CD14-positive monocyte (primary cell): ENCODE results near the gene DHRS12. TPM values are rescaled to one million over a fixed set of nuclear protein-coding genes. Genes with fewer than 3 reads are reported as not detected.

Experiments
- DNase-seq, 3 donors: peaks; one replicate each; pipeline ENCODE4 v3.0.0-alpha.2; 2011 to 2022
- H2AFZ ChIP-seq: 2 replicates; pipeline ENCODE4 v1.6.0; 2012; ENCODE audit warnings: mild to moderate bottlenecking, low read depth, low read length, inconsistent platforms; ENCODE audit not compliant: insufficient read depth, poor library complexity, severe bottlenecking
- H3K27ac ChIP-seq, 2 donors: 1 replicate in 1 of 2; 2 replicates in 1 of 2; pipeline ENCODE4 v1.5.1; 2012 to 2013; ENCODE audit warnings: low read length in 2 of 2, control low read depth in 1 of 2, inconsistent platforms in 1 of 2, low read depth in 1 of 2, mild to moderate bottlenecking in 1 of 2
- H3K27me3 ChIP-seq, 2 donors: one replicate each; pipeline versions ENCODE4 v1.6.0 to v1.6.1; 2011 to 2013; ENCODE audit warnings: low read length in 2 of 2; ENCODE audit not compliant: control insufficient read depth in 2 of 2, insufficient read depth in 2 of 2
- H3K36me3 ChIP-seq, 2 donors: replicated peaks in 1 of 2; 1 replicate in 1 of 2; 2 replicates in 1 of 2; pipeline versions ENCODE4 v1.5.1 to v1.6.1; 2012 to 2013; ENCODE audit warnings: low read length in 2 of 2, control low read depth in 1 of 2, inconsistent platforms in 1 of 2, mild to moderate bottlenecking in 1 of 2; ENCODE audit not compliant: insufficient read depth in 2 of 2, control insufficient read depth in 1 of 2
- H3K4me1 ChIP-seq, 2 donors: 1 replicate in 1 of 2; 2 replicates in 1 of 2; pipeline versions ENCODE4 v1.5.1 to v1.6.1; 2012 to 2013; ENCODE audit warnings: low read length in 2 of 2, control low read depth in 1 of 2, inconsistent platforms in 1 of 2, mild to moderate bottlenecking in 1 of 2, moderate library complexity in 1 of 2; ENCODE audit not compliant: insufficient read depth in 2 of 2, control insufficient read depth in 1 of 2
- H3K4me2 ChIP-seq: replicated peaks from 2 replicates; pipeline ENCODE3; 2012; ENCODE audit warnings: low read length, moderate library complexity, mild to moderate bottlenecking; ENCODE audit not compliant: poor library complexity, severe bottlenecking; ENCODE audit errors: extremely low read depth
- H3K4me3 ChIP-seq, 3 experiments: fragments of 200-600 bp in 1 of 3; sonication (generic) in 1 of 3; replicated peaks in 1 of 3; 1 replicate in 2 of 3; 2 replicates in 1 of 3; pipeline ENCODE4 v1.5.1; 2011 to 2013; ENCODE audit warnings: low read length in 3 of 3, mild to moderate bottlenecking in 3 of 3, control low read depth in 2 of 3, low read depth in 2 of 3, inconsistent platforms in 1 of 3, moderate library complexity in 1 of 3
- H3K79me2 ChIP-seq: 2 replicates; pipeline ENCODE4 v1.6.0; 2012; ENCODE audit warnings: mild to moderate bottlenecking, control low read depth, inconsistent platforms, low read length, moderate library complexity; ENCODE audit not compliant: insufficient read depth
- H3K9ac ChIP-seq: 2 replicates; pipeline ENCODE4 v1.6.0; 2017; ENCODE audit warnings: low read length, mild to moderate bottlenecking; ENCODE audit not compliant: insufficient read depth, poor library complexity, severe bottlenecking
- H3K9me3 ChIP-seq, 2 donors: replicated peaks in 1 of 2; 1 replicate in 1 of 2; 2 replicates in 1 of 2; pipeline versions ENCODE4 v1.5.1 to v1.6.1; 2012 to 2013; ENCODE audit warnings: low read length in 2 of 2, control low read depth in 1 of 2; ENCODE audit not compliant: control insufficient read depth in 1 of 2, insufficient read depth in 1 of 2
- H4K20me1 ChIP-seq: 2 replicates; pipeline ENCODE4 v1.6.0; 2012; ENCODE audit warnings: mild to moderate bottlenecking, low read length, control low read depth, moderate library complexity; ENCODE audit not compliant: insufficient read depth
- H3K27ac Mint-ChIP-seq, 7 donors: one replicate each; pipeline ENCODE4 v1.8.0; 2020; ENCODE audit warnings: mild to moderate bottlenecking in 7 of 7, mixed read lengths in 7 of 7, moderate library complexity in 6 of 7, inconsistent platforms in 2 of 7
- H3K27me3 Mint-ChIP-seq, 3 donors: one replicate each; pipeline ENCODE4 v1.8.0; 2021 to 2022; ENCODE audit warnings: low read depth in 3 of 3, mild to moderate bottlenecking in 3 of 3, mixed read lengths in 3 of 3, moderate library complexity in 3 of 3, inconsistent platforms in 1 of 3
- H3K36me3 Mint-ChIP-seq, 2 donors: one replicate each; pipeline ENCODE4 v1.8.0; 2020; ENCODE audit warnings: mixed read lengths in 2 of 2, inconsistent platforms in 1 of 2, mild to moderate bottlenecking in 1 of 2
- H3K4me1 Mint-ChIP-seq: one replicate; pipeline ENCODE4 v1.8.0; 2020; ENCODE audit warnings: mild to moderate bottlenecking, mixed read lengths
- H3K4me3 Mint-ChIP-seq, 2 donors: one replicate each; pipeline ENCODE4 v1.8.0; 2020; ENCODE audit warnings: mild to moderate bottlenecking in 2 of 2, mixed read lengths in 2 of 2, moderate library complexity in 1 of 2
- H3K9me3 Mint-ChIP-seq, 7 donors: one replicate each; pipeline ENCODE4 v1.8.0; 2020 to 2022; ENCODE audit warnings: mixed read lengths in 7 of 7, mild to moderate bottlenecking in 6 of 7, moderate library complexity in 6 of 7, inconsistent platforms in 2 of 7
- WGBS: methylation state at CpG from one replicate; pipeline ENCODE4 v1.1.5; 2013; ENCODE audit warnings: missing lambda C conversion rate; ENCODE audit not compliant: insufficient coverage; 5-methylcytosine and 5-hydroxymethylcytosine counted together
- intact Hi-C, 2 donors: fragments of 100-400 bp; cut with micrococcal nuclease; formaldehyde crosslinking; loops; one replicate each; pipeline versions ENCODE4 v1.15.0 to v1.15.1; 2023
- polyA plus RNA-seq, 3 donors: library from polyadenylated mRNA; depleted of rRNA in 1 of 3; unstranded in 2 of 3; stranded (reverse) in 1 of 3; fragments of 300-500 nt in 2 of 3; fragments of >200 nt in 1 of 3; fragmentation: Illumina TruSeq in 2 of 3; gene quantifications; 1 replicate in 2 of 3; 2 replicates in 1 of 3; pipeline ENCODE4 v1.2.3, GENCODE V29; 2012 to 2021
- TF ChIP-seq, protein P1 (sequence below): fragments of 200-600 bp; IDR thresholded peaks from one replicate; pipeline ENCODE4 v1.8.0; 2022; ENCODE audit warnings: antibody characterized with exemption, mild to moderate bottlenecking

Gene DHRS12
- polyA plus RNA-seq, 3 donors, result 7.6 to 20.2 (median 20.0) TPM

DNA sequence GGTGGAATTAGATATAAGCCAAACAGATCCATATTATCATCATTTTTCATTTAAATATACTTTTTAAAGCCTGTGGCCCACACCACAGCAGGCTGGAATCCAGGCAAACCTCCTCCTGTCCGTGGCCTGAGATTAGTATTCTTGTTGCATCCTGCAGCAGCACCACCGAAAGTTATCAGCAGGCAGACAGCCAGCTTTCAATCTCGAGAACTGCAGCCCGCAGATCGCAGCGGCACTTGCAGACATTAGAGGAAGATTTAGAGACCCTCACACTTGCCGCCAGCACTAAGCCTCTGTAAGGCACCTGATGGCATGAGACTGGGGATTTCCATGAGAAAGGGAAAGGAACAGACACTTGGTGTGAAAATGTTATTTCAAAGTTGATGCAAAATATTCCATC lies 7.4 kb downstream of the DHRS12 start:
- intact Hi-C loops, result loop anchor here in 1 of 2 donors (10.0 kb wide), 1 partner anchor 48 kb away; the partner anchor contains the start of gene TMEM272
- Histone ChIP-seq H3K9ac (no peak overlapping the region), H3K36me3 (peaks cover 0 to 5% of the 10 kb centered on the region in 2 donors), H3K4me1 (peaks cover 21 to 22% of the 10 kb centered on the region in 2 donors), H4K20me1 (no peaks in the 10 kb centered on the region), H3K27ac (no peak overlapping the region), H3K4me3 (no peak overlapping the region), H3K79me2 (no peaks in the 10 kb centered on the region), H3K9me3 (no peaks in the 10 kb centered on the region), H2AFZ (no peak overlapping the region), H3K4me2 (no peak overlapping the region), H3K27me3 (peaks cover 0 to 7% of the 10 kb centered on the region in 2 donors)
- peaks cover 29% of the 10 kb centered on the region for H3K4me1 Mint-ChIP-seq
- TF ChIP-seq, protein P1, sequence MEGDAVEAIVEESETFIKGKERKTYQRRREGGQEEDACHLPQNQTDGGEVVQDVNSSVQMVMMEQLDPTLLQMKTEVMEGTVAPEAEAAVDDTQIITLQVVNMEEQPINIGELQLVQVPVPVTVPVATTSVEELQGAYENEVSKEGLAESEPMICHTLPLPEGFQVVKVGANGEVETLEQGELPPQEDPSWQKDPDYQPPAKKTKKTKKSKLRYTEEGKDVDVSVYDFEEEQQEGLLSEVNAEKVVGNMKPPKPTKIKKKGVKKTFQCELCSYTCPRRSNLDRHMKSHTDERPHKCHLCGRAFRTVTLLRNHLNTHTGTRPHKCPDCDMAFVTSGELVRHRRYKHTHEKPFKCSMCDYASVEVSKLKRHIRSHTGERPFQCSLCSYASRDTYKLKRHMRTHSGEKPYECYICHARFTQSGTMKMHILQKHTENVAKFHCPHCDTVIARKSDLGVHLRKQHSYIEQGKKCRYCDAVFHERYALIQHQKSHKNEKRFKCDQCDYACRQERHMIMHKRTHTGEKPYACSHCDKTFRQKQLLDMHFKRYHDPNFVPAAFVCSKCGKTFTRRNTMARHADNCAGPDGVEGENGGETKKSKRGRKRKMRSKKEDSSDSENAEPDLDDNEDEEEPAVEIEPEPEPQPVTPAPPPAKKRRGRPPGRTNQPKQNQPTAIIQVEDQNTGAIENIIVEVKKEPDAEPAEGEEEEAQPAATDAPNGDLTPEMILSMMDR, result no peak
- no peak overlapping the region for H3K4me3 Mint-ChIP-seq
- H3K9me3 Mint-ChIP-seq, result no peaks in the 10 kb centered on the region
- WGBS, result 76% methylated on average over 6 of the region's 7 CpGs
- no peak for DNase-seq
- H3K27me3 Mint-ChIP-seq, result peaks cover 7 to 24% (median 22%) of the 10 kb centered on the region in 3 donors
- H3K27ac Mint-ChIP-seq, result peak overlapping the region in 1 of 7 donors; percentile 61
- peaks cover 33 to 43% of the 10 kb centered on the region in 2 donors for H3K36me3 Mint-ChIP-seq

DNA sequence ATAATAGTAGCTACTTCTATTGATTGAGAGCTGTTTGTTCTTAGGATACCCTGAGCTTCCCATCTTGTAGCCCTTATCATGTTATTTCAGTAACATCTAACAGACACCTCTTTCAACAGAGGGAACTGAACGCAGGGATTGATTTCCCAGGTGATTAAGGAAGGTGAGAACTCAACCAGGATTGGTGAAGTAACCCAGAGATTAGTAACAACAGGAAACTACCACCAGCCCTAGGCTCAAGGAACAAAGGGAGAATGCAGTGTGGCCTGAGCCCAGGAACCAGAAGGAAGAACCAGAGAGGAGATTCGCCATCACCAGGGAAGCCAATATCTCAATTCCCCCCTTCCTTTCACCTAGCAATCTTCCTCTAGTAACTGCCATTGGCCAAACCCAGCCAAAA lies 8.5 kb downstream of the DHRS12 start:
- Histone ChIP-seq H3K4me2 (no peak overlapping the region), H3K27me3 (peaks cover 0 to 7% of the 10 kb centered on the region in 2 donors), H3K4me3 (no peak overlapping the region), H3K27ac (no peak overlapping the region), H4K20me1 (no peaks in the 10 kb centered on the region), H3K9me3 (no peaks in the 10 kb centered on the region), H3K36me3 (peaks cover 0 to 5% of the 10 kb centered on the region in 2 donors), H3K79me2 (no peaks in the 10 kb centered on the region), H3K9ac (no peak overlapping the region), H2AFZ (no peak overlapping the region), H3K4me1 (peaks cover 19 to 20% of the 10 kb centered on the region in 2 donors)
- no peaks in the 10 kb centered on the region for H3K9me3 Mint-ChIP-seq
- intact Hi-C loops, result loop anchor here in 1 of 2 donors (10.0 kb wide), 1 partner anchor 49 kb away; the partner anchor contains the start of gene TMEM272
- peaks cover 36 to 47% of the 10 kb centered on the region in 2 donors for H3K36me3 Mint-ChIP-seq
- WGBS, result no CpG with 5 or more reads among the region's 2 CpGs
- H3K4me3 Mint-ChIP-seq, result no peak overlapping the region
- peaks cover 7 to 23% (median 19%) of the 10 kb centered on the region in 3 donors for H3K27me3 Mint-ChIP-seq
- peaks cover 26% of the 10 kb centered on the region for H3K4me1 Mint-ChIP-seq
- TF ChIP-seq, protein P1, result no peak
- DNase-seq, result no peak
- peak overlapping the region in 1 of 7 donors; percentile 4 for H3K27ac Mint-ChIP-seq
